Measurements from ENCODE around the gene FARS2.

DNA sequence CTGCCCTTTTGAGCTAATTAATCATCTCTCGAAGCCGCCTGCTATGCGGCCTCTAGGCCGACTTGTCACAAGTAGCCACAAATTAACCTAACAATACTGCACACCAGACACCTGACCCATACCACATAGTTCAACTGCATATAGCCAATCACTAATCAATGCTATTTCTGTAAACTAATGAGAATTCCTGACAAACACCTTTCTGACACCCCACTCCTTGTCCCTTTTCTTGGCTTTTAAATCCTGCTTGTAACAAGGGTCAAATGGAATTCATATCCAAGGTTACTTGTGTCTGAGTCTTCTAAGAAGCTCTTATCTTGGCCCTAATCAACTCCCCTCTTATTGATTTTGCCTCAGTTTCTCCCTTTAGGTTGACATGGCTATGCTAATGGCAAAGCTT lies 379.3 kb downstream of the FARS2 start:
- TF ChIP-seq POLR2A (IDR thresholded peaks at IDR 0.05) (no peak), POLR2AphosphoS5 (IDR thresholded peaks at IDR 0.05) (no peak)
- TF ChIP-seq, protein P1, sequence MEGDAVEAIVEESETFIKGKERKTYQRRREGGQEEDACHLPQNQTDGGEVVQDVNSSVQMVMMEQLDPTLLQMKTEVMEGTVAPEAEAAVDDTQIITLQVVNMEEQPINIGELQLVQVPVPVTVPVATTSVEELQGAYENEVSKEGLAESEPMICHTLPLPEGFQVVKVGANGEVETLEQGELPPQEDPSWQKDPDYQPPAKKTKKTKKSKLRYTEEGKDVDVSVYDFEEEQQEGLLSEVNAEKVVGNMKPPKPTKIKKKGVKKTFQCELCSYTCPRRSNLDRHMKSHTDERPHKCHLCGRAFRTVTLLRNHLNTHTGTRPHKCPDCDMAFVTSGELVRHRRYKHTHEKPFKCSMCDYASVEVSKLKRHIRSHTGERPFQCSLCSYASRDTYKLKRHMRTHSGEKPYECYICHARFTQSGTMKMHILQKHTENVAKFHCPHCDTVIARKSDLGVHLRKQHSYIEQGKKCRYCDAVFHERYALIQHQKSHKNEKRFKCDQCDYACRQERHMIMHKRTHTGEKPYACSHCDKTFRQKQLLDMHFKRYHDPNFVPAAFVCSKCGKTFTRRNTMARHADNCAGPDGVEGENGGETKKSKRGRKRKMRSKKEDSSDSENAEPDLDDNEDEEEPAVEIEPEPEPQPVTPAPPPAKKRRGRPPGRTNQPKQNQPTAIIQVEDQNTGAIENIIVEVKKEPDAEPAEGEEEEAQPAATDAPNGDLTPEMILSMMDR (IDR thresholded peaks at IDR 0.05 in 8 of 11, conservative IDR thresholded peaks at IDR 0.05 in 3 of 11) = no peak

Measured in spleen (tissue), 7 donors.